ENCODE data around the gene SCG3.
"Not testable (repeated sequence)": the region's sequence is repeated elsewhere in the genome, so short reads cannot be mapped to it uniquely, and the experiment has no call there.

SCG3 gene
- 0 to 0.07 reads per million in 2 donors for total RNA-seq

DNA sequence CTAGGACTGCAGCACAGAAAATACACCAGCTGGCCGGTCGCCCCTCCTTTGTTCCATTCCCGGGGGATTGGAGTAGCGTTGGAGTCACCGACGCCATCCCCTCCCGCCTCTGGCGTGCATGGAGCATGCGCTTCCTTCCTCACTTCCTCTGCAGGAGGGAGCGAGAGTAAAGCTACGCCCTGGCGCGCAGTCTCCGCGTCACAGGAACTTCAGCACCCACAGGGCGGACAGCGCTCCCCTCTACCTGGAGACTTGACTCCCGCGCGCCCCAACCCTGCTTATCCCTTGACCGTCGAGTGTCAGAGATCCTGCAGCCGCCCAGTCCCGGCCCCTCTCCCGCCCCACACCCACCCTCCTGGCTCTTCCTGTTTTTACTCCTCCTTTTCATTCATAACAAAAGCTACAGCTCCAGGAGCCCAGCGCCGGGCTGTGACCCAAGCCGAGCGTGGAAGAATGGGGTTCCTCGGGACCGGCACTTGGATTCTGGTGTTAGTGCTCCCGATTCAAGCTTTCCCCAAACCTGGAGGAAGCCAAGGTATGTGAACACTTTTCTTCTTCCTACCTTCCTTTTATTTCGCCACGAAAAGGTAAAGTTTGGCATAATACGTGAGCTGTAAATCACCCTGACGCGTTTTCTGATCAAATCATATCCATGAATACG is at the start of gene SCG3:
SCG3 (plus strand) TSS at position 201 of the 661 bp plus-strand sequence; CDS start at position 454, 253 bp downstream.
- DNase-seq = peak in 4 of 5 experiments; percentile 12 to 59 (median 28)

DNA sequence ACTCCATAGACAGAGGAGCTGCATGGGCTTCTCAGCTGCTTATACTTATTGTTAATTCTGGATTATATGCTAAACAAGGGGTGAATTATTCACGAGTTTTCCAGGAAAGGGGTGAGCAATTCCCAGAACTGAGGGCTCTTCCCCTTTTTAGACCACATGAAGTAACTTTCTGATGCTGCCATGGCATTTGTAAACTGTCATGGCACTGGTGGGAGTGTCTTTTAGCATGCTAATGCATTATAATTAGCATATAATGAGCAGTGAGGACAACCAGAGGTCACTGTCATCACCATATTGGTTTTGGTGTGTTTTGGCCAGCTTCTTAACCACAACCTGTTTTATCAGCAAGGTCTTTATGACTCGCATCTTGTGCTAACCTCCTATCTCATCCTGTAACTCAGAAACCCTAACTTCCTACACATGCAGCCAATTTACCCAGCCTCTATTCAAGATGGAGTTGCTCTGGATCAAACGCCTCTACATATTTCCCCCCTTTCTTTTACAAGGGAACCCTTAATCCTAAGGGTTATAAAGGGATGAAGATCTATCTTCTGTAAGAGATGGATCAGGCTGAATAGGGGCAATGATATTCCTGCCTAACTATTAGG is 46.6 kb upstream of the SCG3 start:
- peak in 1 of 5 experiments; percentile 31 for DNase-seq

DNA sequence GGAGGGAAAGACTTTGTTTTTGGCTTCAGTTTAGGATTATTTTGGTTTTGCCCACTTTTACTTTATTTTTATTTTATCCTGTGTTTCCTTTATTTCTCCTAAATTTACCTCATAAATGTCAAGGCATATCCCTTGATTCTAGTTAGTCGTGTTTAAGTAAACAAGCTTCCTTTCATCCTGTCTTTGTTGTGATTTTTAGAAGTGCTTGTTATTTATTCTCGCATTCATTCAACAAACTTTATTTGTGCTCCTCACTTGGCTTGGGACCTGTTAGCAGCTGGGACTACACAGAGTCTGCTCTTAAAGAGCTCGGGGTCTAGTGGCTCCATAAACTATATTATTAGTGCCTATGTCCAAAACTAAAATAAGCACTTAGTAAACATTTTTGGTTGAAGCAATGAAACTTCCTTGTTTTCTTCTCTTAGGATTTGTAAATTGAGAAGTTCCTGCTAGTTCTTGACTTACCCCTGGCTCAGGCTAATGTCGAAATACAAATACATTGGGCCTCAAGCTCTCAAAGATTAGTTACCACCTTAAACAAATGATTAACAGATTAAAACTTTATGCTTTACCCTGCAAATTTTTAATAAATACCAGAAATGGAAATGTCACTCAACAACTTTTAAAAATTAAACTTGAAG is 39.7 kb upstream of the SCG3 start:
- no peak for DNase-seq

DNA sequence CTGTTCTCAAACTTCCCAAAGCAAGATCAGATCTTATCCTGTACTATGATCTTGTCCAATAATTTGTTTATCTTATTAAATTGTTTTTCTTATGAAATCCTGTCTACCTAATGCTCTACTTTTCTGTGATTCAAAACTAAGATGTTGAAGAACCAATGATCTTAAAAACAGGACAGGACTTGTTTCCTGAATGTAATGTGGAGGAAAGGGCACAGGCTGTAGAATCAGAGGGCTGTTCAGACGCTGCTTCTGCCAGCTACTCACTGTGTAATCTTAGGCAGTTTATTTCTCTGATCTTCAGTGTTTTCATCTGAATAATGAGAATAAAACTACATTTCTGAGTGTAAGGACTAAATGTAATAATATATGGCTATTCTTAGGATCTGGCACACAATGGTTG is 38.6 kb upstream of the SCG3 start:
- no peak for DNase-seq

DNA sequence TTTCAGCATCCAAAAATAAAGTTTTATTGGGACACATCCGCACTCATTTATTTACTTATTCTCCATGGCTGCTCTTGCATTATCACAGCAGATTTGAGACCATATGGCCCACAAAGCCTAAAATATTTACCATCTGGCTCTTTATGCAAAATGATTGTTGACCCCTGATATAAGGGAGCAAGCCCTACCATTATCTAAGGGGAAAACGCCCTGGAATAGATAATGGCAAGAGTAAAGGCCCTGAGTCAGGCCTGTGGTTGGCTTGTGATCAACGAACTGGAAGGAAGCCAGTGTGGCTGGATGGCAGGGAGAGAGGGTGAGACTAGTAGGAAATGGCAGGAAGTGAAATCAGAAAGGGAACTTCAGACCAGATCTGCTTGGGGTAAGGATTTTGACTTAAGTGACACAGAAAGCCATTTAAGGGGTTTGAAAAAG is 34.2 kb upstream of the SCG3 start:
- no peak for DNase-seq

DNA sequence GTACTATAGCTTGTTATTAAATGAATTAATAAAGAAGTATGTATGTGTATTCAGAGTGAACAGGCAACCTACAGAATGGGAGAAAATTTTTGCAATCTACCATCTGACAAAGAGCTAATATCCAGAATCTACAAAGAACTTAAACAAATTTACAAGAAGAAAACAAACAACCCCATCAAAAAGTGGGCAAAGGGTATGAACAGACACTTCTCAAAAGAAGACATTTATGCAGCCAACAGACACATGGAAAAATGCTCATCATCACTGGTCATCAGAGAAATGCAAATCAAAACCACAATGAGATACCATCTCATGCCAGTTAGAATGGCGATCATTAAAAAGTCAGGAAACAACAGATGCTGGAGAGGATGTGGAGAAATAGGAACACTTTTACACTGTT is 33.2 kb upstream of the SCG3 start:
- not testable (repeated sequence) for DNase-seq

DNA sequence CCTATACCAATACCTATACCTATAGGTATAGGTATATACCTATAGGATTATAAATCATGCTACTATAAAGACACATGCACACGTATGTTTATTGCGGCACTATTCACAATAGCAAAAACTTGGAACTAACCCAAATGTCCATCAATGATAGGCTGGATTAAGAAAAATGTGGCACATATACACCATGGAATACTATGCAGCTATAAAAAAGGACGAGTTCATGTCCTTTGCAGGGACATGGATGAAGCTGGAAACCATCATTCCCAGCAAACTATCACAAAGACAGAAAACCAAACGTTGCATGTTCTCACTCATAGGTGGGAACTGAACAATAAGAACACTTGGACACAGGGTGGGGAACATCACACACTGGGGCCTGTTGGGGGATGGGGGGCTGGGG is 32.7 kb upstream of the SCG3 start:
- not testable (repeated sequence) for DNase-seq

DNA sequence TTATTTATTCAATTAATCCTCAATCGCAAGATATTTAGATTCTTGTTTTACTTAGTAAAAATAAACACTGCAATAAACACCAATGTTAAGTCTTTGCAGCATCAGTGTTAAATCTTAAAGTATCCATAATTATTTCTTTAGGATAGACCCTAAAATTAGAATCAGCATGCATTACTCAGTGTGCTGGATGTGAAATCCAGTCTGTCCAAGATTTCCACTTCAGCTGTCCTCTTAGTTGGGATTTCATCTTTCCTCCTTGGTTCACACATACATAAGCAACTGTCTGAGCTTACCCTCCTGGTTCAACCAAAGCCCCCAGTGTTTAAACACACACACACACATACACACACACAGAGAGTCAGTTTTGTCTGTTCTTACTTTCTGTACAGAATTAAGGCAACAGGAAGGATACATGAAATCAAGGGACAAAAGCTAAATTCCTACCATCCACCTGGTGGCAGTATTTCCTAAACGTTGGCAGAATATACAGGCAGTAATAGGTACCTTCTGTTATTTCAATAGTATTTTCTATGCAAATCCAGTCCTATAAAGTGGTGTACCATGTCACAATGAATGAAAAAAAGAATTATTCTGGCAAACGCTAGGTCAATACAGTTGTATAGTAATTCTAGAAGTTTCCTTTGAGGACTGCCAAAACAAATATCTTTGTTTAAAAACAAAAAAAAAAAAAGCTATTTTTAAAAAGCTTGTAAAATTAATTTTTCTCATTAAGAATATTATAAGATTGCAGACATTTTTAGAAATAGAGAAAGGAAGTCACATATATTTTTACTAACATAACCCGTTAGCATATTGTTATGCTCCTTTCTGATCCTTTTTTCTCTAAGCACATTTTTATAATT is 31.4 kb upstream of the SCG3 start:
- DNase-seq = peak in 3 of 5 experiments; percentile 4 to 74 (median 47)

DNA sequence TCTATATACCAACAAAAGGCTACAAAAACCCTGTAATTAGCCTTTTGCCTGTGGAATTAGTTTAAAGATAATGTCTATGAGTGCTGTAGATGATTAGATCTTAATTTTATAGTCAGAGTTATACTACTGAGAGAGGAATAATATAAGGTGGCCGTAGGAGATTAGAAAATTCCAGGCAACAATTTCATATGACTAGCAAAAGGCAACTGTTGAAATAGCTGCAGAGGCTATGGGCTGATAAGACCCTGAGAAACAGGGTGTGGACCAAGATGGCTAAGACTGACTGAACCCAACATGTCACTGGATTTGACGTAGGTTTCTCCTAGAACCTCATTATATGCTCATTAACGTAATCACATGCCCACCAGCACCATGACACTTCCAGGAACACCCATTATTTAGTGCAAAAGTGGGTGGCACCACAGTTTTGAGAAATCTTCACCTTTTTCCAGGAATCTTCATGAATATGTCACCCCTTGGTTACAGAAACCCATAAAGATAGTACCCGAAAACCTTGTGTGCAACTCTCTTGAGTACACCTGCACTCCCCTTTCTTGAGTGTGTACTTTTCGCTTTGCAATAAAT is 29.1 kb upstream of the SCG3 start:
- DNase-seq = no peak

DNA sequence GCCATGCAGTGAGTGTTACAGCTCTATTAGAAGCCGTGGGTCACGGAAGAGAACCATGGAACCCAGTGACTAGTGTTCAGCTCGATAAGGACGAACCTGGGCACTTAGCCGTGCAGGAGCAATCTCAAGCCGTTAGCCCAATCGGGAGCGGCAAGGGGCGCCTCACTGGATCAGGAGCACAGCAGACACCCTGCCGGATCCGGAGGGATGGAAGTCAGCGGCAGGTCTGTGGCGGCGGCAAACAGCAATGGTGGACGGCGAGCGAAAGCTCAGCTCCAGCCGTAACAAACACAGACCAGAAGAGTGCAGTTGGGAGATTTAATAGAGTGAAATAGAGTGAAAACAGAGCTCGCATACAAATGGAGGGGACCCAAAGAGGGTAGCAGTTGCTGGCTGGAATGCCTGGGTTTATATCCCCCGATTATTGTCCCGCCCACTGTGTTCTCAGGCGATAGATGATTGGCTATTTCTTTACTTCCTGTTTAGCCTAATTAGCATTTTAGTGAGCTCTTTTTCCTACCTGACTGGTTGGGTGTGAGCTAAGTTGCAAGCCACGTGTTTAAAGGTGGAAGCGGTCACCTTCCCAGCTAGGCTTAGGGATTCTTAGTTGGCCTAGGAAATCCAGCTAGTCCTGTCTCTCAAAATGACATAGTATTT is 25.8 kb upstream of the SCG3 start:
- not testable (repeated sequence) for DNase-seq

DNA sequence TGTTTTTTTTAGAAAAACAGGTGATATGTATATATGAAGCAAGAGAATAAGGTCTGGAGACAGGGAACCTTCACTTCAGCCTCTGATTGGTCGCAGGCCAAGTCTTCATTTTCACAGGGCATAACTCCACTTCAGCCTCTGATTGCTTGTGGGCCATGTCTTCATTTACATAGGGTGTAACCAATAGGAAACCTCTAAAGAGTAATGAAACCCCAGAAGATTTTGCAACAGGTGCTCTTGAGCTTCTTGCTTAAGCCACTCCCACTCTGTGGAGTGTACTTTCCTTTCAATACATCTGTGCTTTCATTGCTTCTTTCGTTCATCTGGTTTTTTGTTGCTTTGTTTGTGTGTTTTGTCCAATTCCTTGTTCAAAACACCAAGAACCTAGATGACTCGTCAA is 22.6 kb upstream of the SCG3 start:
- no peak for DNase-seq

DNA sequence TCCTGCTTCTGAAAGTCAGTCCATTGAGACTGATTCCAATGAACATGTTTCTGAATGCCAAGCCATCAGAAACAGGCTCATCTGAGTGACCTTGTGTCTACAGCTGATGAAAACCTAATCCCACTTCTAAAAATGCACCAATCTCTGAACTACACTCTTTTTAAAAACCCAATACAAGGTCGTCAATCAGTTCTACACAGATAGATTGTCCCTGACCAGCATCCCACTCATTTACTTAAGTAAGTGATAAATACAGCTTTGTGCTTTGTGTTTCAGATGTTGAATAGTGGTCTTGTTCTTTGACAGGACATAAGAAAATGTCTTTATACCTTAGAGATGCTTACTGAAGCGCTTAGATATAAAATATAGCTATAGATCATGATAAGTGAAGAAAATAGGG is 20.2 kb upstream of the SCG3 start:
- DNase-seq = no peak

DNA sequence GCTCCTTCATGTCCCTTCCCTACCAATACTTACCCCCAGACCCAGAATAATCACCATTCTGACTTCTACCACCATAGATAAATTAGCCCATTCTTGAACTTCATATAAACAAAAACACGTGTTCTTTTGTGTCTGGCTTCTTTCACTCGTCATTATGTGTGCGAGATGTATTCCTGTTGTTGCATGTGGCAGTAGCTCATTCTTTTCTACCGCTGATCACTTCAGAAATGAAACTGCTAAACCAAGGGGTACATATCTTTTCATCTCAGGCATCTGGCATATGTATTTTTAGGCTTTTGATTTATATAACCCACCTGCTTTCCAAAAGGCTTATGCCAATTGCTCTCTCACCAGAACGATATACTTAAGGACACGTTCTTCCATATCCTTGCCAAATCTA is 13.8 kb upstream of the SCG3 start:
- no peak for DNase-seq

DNA sequence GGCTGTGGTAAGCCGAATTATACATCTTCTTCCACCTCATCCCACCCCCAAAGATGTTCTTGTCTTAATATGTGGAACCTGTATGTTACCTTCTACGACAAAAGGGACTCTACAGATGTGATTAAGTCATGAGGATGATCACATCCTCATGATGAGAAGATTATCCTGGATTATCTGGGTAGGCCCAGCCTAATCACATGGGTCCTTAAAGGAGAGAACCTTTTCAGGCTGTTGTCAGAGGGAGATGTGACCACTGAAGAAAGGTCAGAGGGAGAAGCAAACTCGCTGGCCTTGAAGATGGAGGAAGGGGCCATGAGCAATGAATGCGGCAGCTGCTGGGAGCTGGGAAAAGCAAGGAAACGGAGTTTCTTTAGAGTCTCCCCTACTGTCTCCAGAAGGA is 12.9 kb upstream of the SCG3 start:
- DNase-seq = no peak

DNA sequence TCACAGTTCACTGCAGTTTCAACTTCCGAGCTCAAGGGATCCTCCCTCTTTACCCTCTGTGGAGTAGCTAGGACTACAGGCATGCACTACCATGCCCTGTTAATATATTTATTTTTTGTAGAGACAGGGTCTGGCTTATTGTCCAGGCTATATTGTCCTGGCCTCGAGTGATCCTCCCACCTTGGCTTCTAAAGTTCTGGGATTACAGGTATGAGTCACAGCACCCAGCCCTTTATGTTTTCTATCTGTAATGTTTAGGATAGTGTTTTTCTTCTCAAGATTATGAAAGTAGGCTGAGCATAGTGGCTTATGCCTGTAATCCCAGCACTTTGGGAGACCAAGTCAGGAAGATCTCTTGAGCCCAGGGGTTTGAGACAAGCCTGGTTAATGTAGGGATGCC is 11.9 kb upstream of the SCG3 start:
- DNase-seq = no peak

DNA sequence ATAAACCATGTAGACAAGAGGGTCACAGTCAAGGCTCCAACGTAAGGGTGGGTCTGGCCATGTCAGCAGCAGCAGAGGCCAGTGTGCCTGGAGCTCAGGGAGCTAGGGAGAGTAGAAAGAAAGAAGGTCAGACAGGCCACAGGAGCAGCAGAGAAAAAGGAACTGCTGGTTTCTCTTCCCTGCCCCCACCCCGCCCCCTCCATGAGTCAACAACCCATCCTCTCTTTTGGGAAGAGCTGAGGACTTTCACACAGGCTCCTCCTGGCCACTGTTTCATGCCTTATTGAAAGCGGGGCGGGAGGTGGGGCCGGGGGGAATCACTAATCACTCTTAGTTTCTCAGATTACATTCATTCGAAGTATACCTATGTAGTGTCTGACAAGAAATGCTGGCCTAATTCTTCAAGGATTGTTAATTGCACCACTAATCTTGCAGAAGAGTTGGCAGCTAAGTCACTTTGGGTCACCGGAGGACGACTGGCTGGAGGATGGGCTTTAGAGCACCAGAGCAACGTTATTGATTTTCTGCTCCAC is 9.1 kb upstream of the SCG3 start:
- no peak for DNase-seq

DNA sequence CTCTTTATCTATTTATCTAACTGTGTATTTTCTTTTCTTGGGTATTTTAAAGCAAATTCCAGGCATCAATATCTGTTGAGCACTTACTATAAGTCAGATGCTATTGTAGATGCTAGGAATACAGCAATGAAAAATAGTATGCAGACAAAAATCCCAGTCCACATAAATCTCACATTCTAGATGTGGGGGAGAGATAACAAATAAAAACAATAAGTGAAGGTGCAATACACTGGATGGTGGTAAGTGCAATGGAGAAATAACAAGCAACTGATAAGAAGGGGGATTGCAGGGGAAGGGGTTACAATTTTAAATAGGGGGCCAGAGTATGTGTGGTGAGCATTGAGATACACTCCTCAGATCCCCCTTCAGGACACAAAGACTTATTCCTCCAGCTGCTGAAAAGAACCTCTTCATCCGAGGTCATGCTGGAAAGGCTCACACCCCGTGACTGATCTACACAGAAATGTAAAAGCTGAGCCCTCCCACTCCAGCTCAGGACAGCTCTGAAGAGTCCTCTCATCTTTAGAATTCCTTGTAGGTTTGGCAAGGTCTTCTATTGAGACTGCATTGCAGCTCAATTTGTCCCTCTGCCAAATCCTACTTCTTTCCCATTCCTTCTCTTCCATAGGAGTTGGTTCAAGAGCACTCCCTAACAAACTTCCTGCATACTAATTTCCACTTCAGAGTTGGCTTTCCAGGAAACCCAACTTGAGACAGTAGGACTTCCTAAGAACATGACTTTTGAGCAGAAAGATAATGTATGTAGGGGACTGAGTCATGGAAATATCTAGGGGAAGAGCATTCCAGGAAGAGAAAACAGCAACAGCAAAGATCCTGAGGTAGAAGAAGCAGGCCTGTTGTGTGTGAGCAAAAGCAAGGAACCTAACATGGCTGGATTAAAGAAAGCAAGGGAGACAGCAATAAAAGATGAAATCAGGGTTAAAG is 8.1 kb upstream of the SCG3 start:
- no peak for DNase-seq

DNA sequence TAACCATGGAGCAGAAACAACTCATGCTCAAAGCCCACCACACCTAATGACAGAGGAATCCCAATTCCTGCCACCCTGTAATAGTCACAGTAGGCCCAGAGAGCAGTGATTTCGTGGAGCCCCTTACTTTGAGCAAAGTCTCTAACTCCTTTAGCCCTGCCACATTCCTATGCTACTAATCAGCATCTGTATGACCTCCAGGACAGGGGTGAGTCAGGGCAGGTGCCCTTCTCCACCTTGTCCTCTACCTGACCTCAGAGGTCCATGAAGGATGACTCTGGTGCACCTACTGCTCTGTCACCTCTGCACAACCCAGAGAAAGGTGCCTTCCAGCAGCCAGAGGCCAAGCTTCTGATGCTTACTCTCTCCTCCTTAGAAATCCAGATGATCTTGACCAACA is 6.1 kb upstream of the SCG3 start:
- DNase-seq = no peak

DNA sequence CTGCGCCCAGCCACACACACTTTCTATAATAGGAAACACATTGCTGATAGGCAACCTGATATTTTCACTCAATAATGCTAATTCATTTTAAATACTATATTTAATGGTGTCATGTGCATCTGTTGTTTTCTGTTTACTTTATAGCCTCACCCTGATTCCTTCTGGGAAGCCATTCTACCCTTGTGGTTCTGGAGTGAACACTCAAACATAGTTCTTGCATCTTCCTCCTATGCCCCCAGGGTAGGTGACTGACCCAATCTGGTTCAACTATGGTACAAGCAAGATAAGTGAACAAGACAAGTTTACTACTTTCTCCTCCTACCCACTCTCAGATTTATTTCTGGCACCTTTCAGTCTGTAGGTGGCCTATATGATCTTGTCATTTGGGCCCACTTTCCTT is 4.3 kb upstream of the SCG3 start:
- DNase-seq = no peak

DNA sequence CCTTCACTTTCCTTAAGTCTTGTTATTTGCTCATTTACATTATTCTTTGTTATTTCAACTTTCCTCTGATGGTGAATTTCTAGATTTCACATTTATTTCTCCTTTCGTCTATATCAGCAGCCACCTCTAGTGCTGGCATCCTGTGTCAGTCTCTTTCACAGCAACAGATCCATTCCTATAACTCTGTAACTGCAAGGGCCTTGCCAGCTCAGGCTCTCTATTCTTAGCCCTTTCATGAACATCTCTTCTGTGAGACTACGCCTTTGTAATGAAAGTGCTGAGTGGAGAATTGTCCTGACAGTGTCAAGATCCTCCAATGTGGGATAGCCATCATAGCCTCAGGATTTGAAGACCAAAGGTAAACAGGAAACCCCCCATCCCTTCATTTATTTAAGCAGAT is 3.9 kb upstream of the SCG3 start:
- DNase-seq = no peak

DNA sequence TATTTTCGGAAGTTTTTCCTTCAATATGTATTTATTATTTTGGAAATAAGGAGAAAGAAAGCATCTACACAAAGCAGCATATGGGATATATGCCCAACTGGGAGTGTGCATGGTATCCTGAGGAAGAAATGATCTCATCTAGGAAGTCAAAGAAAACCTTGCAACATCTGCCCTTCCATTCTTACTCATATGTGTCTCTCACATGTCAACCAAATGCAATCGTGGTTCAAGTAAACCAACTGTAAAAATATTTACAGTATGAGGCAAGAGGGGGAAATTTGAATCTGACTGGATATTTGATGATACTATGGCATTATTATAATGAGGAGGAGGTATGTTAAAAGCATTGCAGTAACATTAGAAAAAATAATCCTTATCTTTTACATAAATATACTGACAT is 3.2 kb upstream of the SCG3 start:
- DNase-seq = no peak
